ENCODE measurements around the gene MYL12B. TPM values are rescaled to one million over a fixed set of nuclear protein-coding genes. Genes with fewer than 3 reads are reported as not detected.
A peak's percentile ranks its signal among the peaks of the same experiment; 100 is the strongest.

Gene MYL12B
- total RNA-seq, 2 experiments from 2014 or later, result 402 to 404 TPM

- ChIA-PET POLR2A (interaction anchor here (0.9 to 1.8 kb wide), 2 partner anchors 14 to 383 kb away, joined by 4 to 5 read pairs; no protein-coding TSS in a partner anchor), CTCF (interaction anchor here (0.6 to 15.7 kb wide), 10 partner anchors 14 to 712 kb away, joined by 3 to 214 read pairs (median 12); no protein-coding TSS in a partner anchor)
- Mint-ChIP-seq H3K4me3 (no peak overlapping the region), H3K9me3 (ENCODE audit: insufficient read depth) (no peaks in the 10 kb centered on the region), H3K27ac (no peak overlapping the region), H3K27me3 (ENCODE audit: low read depth) (peaks cover 5% of the 10 kb centered on the region), H3K36me3 (ENCODE audit: low read depth) (peaks cover 9% of the 10 kb centered on the region), H3K4me1 (ENCODE audit: low read depth) (no peaks in the 10 kb centered on the region)
- no peak for ATAC-seq
- DNase-seq, result no peak
Observed at GRCh38 chr18:3283253-3283863, 21.4 kb downstream of the MYL12B start.

- ChIA-PET CTCF (interaction anchor here (1.4 to 15.7 kb wide), 6 partner anchors 14 to 380 kb away, joined by 3 to 214 read pairs (median 32); no protein-coding TSS in a partner anchor), POLR2A (no interaction called here)
- DNase-seq (no peak), ATAC-seq (no peak)
- Mint-ChIP-seq H3K36me3 (ENCODE audit: low read depth) (peaks cover 4% of the 10 kb centered on the region), H3K9me3 (ENCODE audit: insufficient read depth) (no peaks in the 10 kb centered on the region), H3K4me3 (no peak overlapping the region), H3K27ac (no peak overlapping the region), H3K4me1 (ENCODE audit: low read depth) (no peaks in the 10 kb centered on the region), H3K27me3 (ENCODE audit: low read depth) (peaks cover 5% of the 10 kb centered on the region)
Observed at GRCh38 chr18:3283908-3284307, 22.0 kb downstream of the MYL12B start.

- Mint-ChIP-seq H3K9me3 (ENCODE audit: insufficient read depth) (no peaks in the 10 kb centered on the region), H3K4me1 (ENCODE audit: low read depth) (no peaks in the 10 kb centered on the region), H3K36me3 (ENCODE audit: low read depth) (no peaks in the 10 kb centered on the region), H3K4me3 (no peak overlapping the region), H3K27me3 (ENCODE audit: low read depth) (peaks cover 5% of the 10 kb centered on the region), H3K27ac (no peak overlapping the region)
- no peak for DNase-seq
- CTCF ChIA-PET, result interaction anchor here (1.4 to 15.7 kb wide), 5 partner anchors 13 to 379 kb away, joined by 3 to 214 read pairs (median 35); no protein-coding TSS in a partner anchor
- POLR2A ChIA-PET, result no interaction called here
- no peak for ATAC-seq
Observed at GRCh38 chr18:3284501-3284900, 22.6 kb downstream of the MYL12B start.

GRCh38 chr18:3286159-3286558 lies 24.2 kb downstream of the MYL12B start:
- Mint-ChIP-seq H3K4me3 (no peak overlapping the region), H3K4me1 (ENCODE audit: low read depth) (no peaks in the 10 kb centered on the region), H3K36me3 (ENCODE audit: low read depth) (no peaks in the 10 kb centered on the region), H3K27ac (no peak overlapping the region), H3K27me3 (ENCODE audit: low read depth) (peaks cover 5% of the 10 kb centered on the region), H3K9me3 (ENCODE audit: insufficient read depth) (peaks cover 3% of the 10 kb centered on the region)
- POLR2A ChIA-PET, result no interaction called here
- ATAC-seq (no peak), DNase-seq (no peak)
- CTCF ChIA-PET, result interaction anchor here (0.8 to 6.1 kb wide), 5 partner anchors 12 to 380 kb away, joined by 4 to 37 read pairs (median 5); no protein-coding TSS in a partner anchor

- H3K36me3 Mint-ChIP-seq (ENCODE audit: low read depth), result no peaks in the 10 kb centered on the region
- no peaks in the 10 kb centered on the region for H3K27me3 Mint-ChIP-seq (ENCODE audit: low read depth)
- ChIA-PET CTCF (interaction anchor here (1.3 to 8.6 kb wide), 3 partner anchors 15 to 372 kb away, joined by 3 to 81 read pairs (median 80); no protein-coding TSS in a partner anchor), POLR2A (no interaction called here)
- H3K27ac Mint-ChIP-seq, result no peak overlapping the region
- no peak for ATAC-seq
- H3K4me3 Mint-ChIP-seq, result no peak overlapping the region
- H3K9me3 Mint-ChIP-seq (ENCODE audit: insufficient read depth), result peaks cover 7% of the 10 kb centered on the region
- DNase-seq, result no peak
- H3K4me1 Mint-ChIP-seq (ENCODE audit: low read depth), result peaks cover 7% of the 10 kb centered on the region
Observed at GRCh38 chr18:3293196-3293951, 31.4 kb downstream of the MYL12B start.

GRCh38 chr18:3294435-3295080 lies 32.6 kb downstream of the MYL12B start:
- no peak overlapping the region for H3K4me3 Mint-ChIP-seq
- no peak for ATAC-seq
- peaks cover 7% of the 10 kb centered on the region for H3K9me3 Mint-ChIP-seq (ENCODE audit: insufficient read depth)
- CTCF ChIA-PET, result interaction anchor here (1.0 to 8.6 kb wide), 6 partner anchors 10 to 371 kb away, joined by 3 to 81 read pairs (median 10); no protein-coding TSS in a partner anchor
- H3K27ac Mint-ChIP-seq, result no peak overlapping the region
- H3K4me1 Mint-ChIP-seq (ENCODE audit: low read depth), result peaks cover 7% of the 10 kb centered on the region
- no peak for DNase-seq
- no peaks in the 10 kb centered on the region for H3K36me3 Mint-ChIP-seq (ENCODE audit: low read depth)
- H3K27me3 Mint-ChIP-seq (ENCODE audit: low read depth), result peaks cover 4% of the 10 kb centered on the region
- POLR2A ChIA-PET, result no interaction called here

- ChIA-PET POLR2A (interaction anchor here (0.8 to 2.7 kb wide), 18 partner anchors 14 to 369 kb away, joined by 3 to 16 read pairs (median 4); partner anchors contain the start of gene MYL12B), CTCF (interaction anchor here (0.6 to 8.6 kb wide), 56 partner anchors 9 to 473 kb away, joined by 3 to 81 read pairs (median 4); partner anchors contain the start of gene MYL12B)
- ATAC-seq, result peak; percentile 98
- peak; percentile 97 for DNase-seq
- no peaks in the 10 kb centered on the region for H3K36me3 Mint-ChIP-seq (ENCODE audit: low read depth)
- peak overlapping the region; percentile 81 for H3K27ac Mint-ChIP-seq
- peak overlapping the region; percentile 89 for H3K4me3 Mint-ChIP-seq
- H3K4me1 Mint-ChIP-seq (ENCODE audit: low read depth), result peaks cover 7% of the 10 kb centered on the region
- H3K9me3 Mint-ChIP-seq (ENCODE audit: insufficient read depth), result no peaks in the 10 kb centered on the region
- H3K27me3 Mint-ChIP-seq (ENCODE audit: low read depth), result peaks cover 28% of the 10 kb centered on the region
Observed at GRCh38 chr18:3297025-3297984, 35.4 kb downstream of the MYL12B start.

- no peaks in the 10 kb centered on the region for H3K9me3 Mint-ChIP-seq (ENCODE audit: insufficient read depth)
- ATAC-seq (no peak), DNase-seq (no peak)
- POLR2A ChIA-PET, result no interaction called here
- peaks cover 25% of the 10 kb centered on the region for H3K27me3 Mint-ChIP-seq (ENCODE audit: low read depth)
- no peaks in the 10 kb centered on the region for H3K36me3 Mint-ChIP-seq (ENCODE audit: low read depth)
- H3K4me1 Mint-ChIP-seq (ENCODE audit: low read depth), result peaks cover 12% of the 10 kb centered on the region
- CTCF ChIA-PET, result interaction anchor here (1.3 kb wide), 1 partner anchor 9 kb away, joined by 5 read pairs; no protein-coding TSS in a partner anchor
- no peak overlapping the region for H3K4me3 Mint-ChIP-seq
- H3K27ac Mint-ChIP-seq, result no peak overlapping the region
Observed at GRCh38 chr18:3304832-3305231, 42.9 kb downstream of the MYL12B start.

GRCh38 chr18:3305354-3305762 lies 43.4 kb downstream of the MYL12B start:
- no peaks in the 10 kb centered on the region for H3K9me3 Mint-ChIP-seq (ENCODE audit: insufficient read depth)
- peak overlapping the region; percentile 25 for H3K27ac Mint-ChIP-seq
- peaks cover 12% of the 10 kb centered on the region for H3K4me1 Mint-ChIP-seq (ENCODE audit: low read depth)
- ATAC-seq, result peak; percentile 93
- no peaks in the 10 kb centered on the region for H3K36me3 Mint-ChIP-seq (ENCODE audit: low read depth)
- POLR2A ChIA-PET, result interaction anchor here (1.0 kb wide), 1 partner anchor 143 kb away, joined by 3 read pairs; no protein-coding TSS in a partner anchor
- H3K27me3 Mint-ChIP-seq (ENCODE audit: low read depth), result peaks cover 20% of the 10 kb centered on the region
- DNase-seq, result peak; percentile 46
- CTCF ChIA-PET, result interaction anchor here (1.3 to 2.2 kb wide), 2 partner anchors 8 to 360 kb away, joined by 4 to 10 read pairs; no protein-coding TSS in a partner anchor
- H3K4me3 Mint-ChIP-seq, result no peak overlapping the region

GRCh38 chr18:3305933-3306332 lies 44.0 kb downstream of the MYL12B start:
- CTCF ChIA-PET, result interaction anchor here (1.3 to 2.2 kb wide), 2 partner anchors 8 to 359 kb away, joined by 4 to 10 read pairs; no protein-coding TSS in a partner anchor
- H3K4me3 Mint-ChIP-seq, result no peak overlapping the region
- DNase-seq (no peak), ATAC-seq (no peak)
- H3K4me1 Mint-ChIP-seq (ENCODE audit: low read depth), result peaks cover 12% of the 10 kb centered on the region
- POLR2A ChIA-PET, result interaction anchor here (1.0 kb wide), 1 partner anchor 142 kb away, joined by 3 read pairs; no protein-coding TSS in a partner anchor
- H3K9me3 Mint-ChIP-seq (ENCODE audit: insufficient read depth), result no peaks in the 10 kb centered on the region
- H3K36me3 Mint-ChIP-seq (ENCODE audit: low read depth), result no peaks in the 10 kb centered on the region
- peak overlapping the region; percentile 27 for H3K27ac Mint-ChIP-seq
- peaks cover 14% of the 10 kb centered on the region for H3K27me3 Mint-ChIP-seq (ENCODE audit: low read depth)
